H1 (cell line): Measurements from ENCODE around the gene ANGPTL2. TPM values are rescaled to one million over a fixed set of nuclear protein-coding genes. Genes with fewer than 3 reads are reported as not detected.

Source experiments
- E2F6 ChIP-seq: IDR thresholded peaks from 2 replicates; pipeline ENCODE4 v1.6.1; 2012; ENCODE audit warnings: inconsistent platforms
- GTF2F1 ChIP-seq: IDR thresholded peaks from 2 replicates; pipeline ENCODE4 v1.6.1; 2012; ENCODE audit warnings: low read depth, low read length, improper control_type of control experiment, borderline replicate concordance
- MAFK ChIP-seq: IDR thresholded peaks from 2 replicates; pipeline ENCODE4 v1.6.1; 2012; ENCODE audit warnings: low read depth, mild to moderate bottlenecking, improper control_type of control experiment, low read length
- POLR2AphosphoS5 ChIP-seq: IDR thresholded peaks from 2 replicates; pipeline ENCODE4 v1.6.1; 2011; ENCODE audit warnings: low read depth, low read length
- RNF2 ChIP-seq: fragments of 200-900, 300-1000 bp; sonication (generic); IDR thresholded peaks from 2 replicates; pipeline ENCODE4 v1.7.1; 2016; ENCODE audit warnings: borderline replicate concordance, low read depth, mild to moderate bottlenecking, antibody characterized with exemption, low read length; ENCODE audit not compliant: poor library complexity, severe bottlenecking; ENCODE audit errors: missing control alignments
- SIN3A ChIP-seq, 2 experiments: IDR thresholded peaks in 1 of 2; conservative IDR thresholded peaks in 1 of 2; 2 replicates each; pipeline ENCODE4 v1.6.1; 2011 to 2012; ENCODE audit warnings: low read length in 2 of 2, improper control_type of control experiment in 1 of 2, low read depth in 1 of 2, mild to moderate bottlenecking in 1 of 2
- SP2 ChIP-seq: IDR thresholded peaks from 2 replicates; pipeline ENCODE4 v1.6.1; 2012; ENCODE audit warnings: mild to moderate bottlenecking, low read length, inconsistent platforms
- polyA plus RNA-seq, 7 experiments: library from polyadenylated mRNA; depleted of rRNA in 3 of 7; stranded (reverse) in 5 of 7; unstranded in 2 of 7; fragments of >200 nt in 5 of 7; fragments of 200-250 nt in 2 of 7; gene quantifications; 1 replicate in 5 of 7; 2 replicates in 1 of 7; 4 replicates in 1 of 7; pipeline versions ENCODE4 v1.2.1 to v1.2.3, GENCODE V29; 2011 to 2013; ENCODE audit warnings: missing spikeins in 2 of 7, mixed read lengths in 2 of 7
- total RNA-seq: library from RNA; stranded (reverse); fragmentation: NEBNext Ultra II Directional; extraction: Animal tissue kit (Norgen Biotek cat#: 25700); gene quantifications from 2 replicates; pipeline ENCODE4 v1.2.1, GENCODE V29; 2021

Gene ANGPTL2
- total and polyA plus RNA-seq, 2 of the 8 experiments (the other 6 are each of a cell fraction or from before 2014, with no cell fraction given) = 9.0 to 10.6 TPM

DNA sequence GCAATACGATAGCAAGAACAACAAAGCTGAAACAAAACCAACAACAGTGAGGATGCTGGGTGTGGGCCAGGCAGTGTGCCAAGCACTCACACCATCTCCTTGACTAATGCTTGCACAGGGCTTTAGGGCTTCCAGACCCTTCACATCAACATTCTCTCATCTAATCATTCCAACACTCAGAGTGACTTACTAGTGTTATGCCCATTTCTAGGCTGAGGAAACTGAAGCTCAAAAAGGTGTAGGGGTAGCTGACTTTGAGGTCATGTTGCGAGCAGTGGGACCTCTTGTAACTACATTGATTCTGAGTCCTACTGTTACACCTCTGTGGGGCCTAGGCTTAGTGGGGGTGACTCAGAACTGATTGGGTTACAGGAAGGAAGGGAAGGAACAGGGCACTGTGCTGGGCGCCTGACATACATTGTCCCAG is 9.7 kb downstream of the ANGPTL2 start (continued):
- TF ChIP-seq E2F6 (no peak), POLR2AphosphoS5 (no peak), GTF2F1 (no peak), SIN3A (conservative IDR thresholded peaks at IDR 0.05 in 1 of 2, IDR thresholded peaks at IDR 0.05 in 1 of 2; ENCODE audit: low read depth in 1 of 2, low read length in 2 of 2) (no peak), SP2 (no peak), MAFK (no peak), RNF2 (no peak)
